ENCODE results near the gene ZIC5. TPM values are rescaled to one million over a fixed set of nuclear protein-coding genes. Genes with fewer than 3 reads are reported as not detected.

Gene ZIC5
- total RNA-seq, 1 donor from 2014 or later: not detected

DNA sequence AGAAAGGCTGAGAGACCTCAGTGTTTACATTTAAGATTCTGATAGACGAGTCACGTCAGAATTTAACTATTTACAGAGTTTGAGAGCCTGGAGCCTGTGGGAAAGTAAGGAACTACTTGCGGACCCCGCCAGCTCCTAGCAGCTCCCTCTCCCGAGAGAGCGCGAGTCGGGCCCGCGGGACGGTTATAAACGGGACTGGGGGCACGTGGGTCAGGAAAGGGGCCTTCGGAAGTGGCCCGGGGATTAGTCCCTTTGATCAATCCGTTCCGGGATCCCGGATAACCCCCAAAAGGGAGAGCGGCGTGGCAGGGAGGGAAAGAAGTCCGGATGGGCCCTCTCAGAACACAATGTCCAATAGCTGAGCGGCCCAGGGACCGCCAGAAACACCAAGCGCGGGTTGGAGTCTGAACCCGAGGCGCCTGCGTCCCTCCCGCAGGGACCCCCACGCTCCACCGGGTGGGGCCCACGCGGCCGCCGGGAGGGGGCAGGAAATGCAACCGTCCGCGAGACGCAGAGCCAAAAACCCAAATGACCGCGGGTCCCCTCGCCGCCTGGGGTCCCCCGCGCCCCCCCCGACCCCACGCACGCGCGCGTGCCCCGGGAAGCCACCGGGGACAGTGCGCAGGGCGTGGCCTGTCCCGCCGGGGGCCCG lies 3.6 kb downstream of the ZIC5 start:
- H3K4me3 ChIP-seq: peak overlapping the region; percentile 23
- H3K36me3 ChIP-seq: no peaks in the 10 kb centered on the region
- no peak for ATAC-seq
- no peaks in the 10 kb centered on the region for H3K9me3 ChIP-seq
- TF ChIP-seq CTCF (IDR thresholded peaks at IDR 0.05): no peak
- no peak overlapping the region for H3K27ac ChIP-seq
- DNase-seq: no peak
- H3K4me1 ChIP-seq: peaks cover 26% of the 10 kb centered on the region
- H3K27me3 ChIP-seq: peaks cover 92% of the 10 kb centered on the region
- intact Hi-C loops (cut with DNase I): no loop called here

DNA sequence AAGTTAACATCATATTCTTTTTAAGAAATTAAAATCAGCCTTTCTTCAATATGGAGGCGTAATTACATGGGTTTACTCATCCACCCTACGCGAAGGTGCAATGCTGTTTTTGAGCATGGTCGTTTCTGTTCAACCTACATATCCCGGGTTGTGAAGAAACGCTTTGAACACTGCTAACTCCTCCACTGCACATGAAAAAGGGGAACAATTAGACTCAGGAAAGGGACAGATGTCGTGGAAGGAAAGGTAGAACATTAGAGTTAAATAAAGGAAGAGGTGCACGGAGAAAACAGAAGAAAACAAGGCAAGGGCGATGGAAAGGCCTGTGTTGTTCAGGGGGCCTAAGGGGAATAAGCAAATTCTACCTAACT lies 4.1 kb downstream of the ZIC5 start:
- Histone ChIP-seq H3K27me3 (peaks cover 92% of the 10 kb centered on the region), H3K36me3 (no peaks in the 10 kb centered on the region), H3K4me3 (no peak overlapping the region), H3K27ac (no peak overlapping the region), H3K9me3 (no peaks in the 10 kb centered on the region), H3K4me1 (peaks cover 26% of the 10 kb centered on the region)
- no peak for TF ChIP-seq CTCF (IDR thresholded peaks at IDR 0.05)
- ATAC-seq: no peak
- intact Hi-C loops (cut with DNase I): no loop called here
- no peak for DNase-seq

GRCh38 chr13:99966064-99966805 lies 5.3 kb downstream of the ZIC5 start:
- peaks cover 92% of the 10 kb centered on the region for H3K27me3 ChIP-seq
- intact Hi-C loops (cut with DNase I): no loop called here

DNA sequence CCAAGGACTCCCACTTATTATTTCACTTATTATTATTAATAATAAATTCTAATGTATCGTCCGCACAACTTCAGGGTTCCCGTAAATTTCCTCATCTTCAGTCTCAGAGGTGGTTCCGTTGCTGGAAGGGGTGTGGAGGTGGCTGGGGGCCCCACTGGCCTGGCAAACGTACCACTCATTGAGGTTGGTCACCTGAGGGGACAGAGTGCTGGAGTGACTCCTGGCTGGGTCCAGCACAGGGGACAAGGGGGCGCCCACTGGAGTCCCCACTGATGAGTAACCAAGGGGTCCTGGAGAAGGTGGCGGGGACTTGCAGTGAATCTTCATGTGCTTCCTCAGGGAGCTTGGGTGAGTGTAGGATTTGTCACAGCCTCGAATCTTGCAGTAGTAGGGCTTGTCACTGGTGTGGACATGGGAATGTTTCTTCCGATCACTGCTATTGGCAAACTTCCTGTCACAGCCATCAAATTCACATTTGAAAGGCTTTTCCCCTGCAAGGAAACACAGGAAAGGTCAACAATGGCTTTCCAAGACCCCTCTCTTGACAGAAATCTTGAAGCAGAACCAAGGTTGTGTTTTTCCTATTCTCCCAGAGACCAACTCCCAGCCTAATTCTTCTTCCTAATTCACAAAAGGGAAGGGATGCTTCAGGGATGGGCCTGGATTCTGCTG lies 6.1 kb downstream of the ZIC5 start:
- Histone ChIP-seq H3K9me3 (no peaks in the 10 kb centered on the region), H3K4me3 (no peak overlapping the region), H3K27me3 (peaks cover 95% of the 10 kb centered on the region), H3K36me3 (no peaks in the 10 kb centered on the region), H3K27ac (no peak overlapping the region), H3K4me1 (peaks cover 18% of the 10 kb centered on the region)
- TF ChIP-seq CTCF (IDR thresholded peaks at IDR 0.05): no peak
- intact Hi-C loops (cut with DNase I): no loop called here
- DNase-seq (no peak), ATAC-seq (no peak)

More at GRCh38 chr13:99966064-99966805, 5.3 kb downstream of the ZIC5 start:
- H3K36me3 ChIP-seq: no peaks in the 10 kb centered on the region
- no peak overlapping the region for H3K4me3 ChIP-seq
- no peak for TF ChIP-seq CTCF (IDR thresholded peaks at IDR 0.05)
- no peaks in the 10 kb centered on the region for H3K9me3 ChIP-seq
- no peak overlapping the region for H3K27ac ChIP-seq
- H3K4me1 ChIP-seq: peaks cover 18% of the 10 kb centered on the region
- no peak for ATAC-seq
- DNase-seq: no peak

GRCh38 chr13:99963816-99964339 lies 7.7 kb downstream of the ZIC5 start:
- Histone ChIP-seq H3K36me3 (no peaks in the 10 kb centered on the region), H3K9me3 (no peaks in the 10 kb centered on the region), H3K4me1 (peaks cover 17% of the 10 kb centered on the region), H3K27ac (no peak overlapping the region), H3K4me3 (no peak overlapping the region), H3K27me3 (peaks cover 98% of the 10 kb centered on the region)
- no peak for TF ChIP-seq CTCF (IDR thresholded peaks at IDR 0.05)
- no peak for DNase-seq
- no peak for ATAC-seq
- intact Hi-C loops (cut with DNase I): no loop called here

Data from upper lobe of right lung (tissue), 1 donor.